GM18907 (cell line): ENCODE measurements around the gene ANKRD55.
A peak's percentile ranks its signal among the peaks of the same experiment; 100 is the strongest.
"Not testable (repeated sequence)": the region's sequence is repeated elsewhere in the genome, so short reads cannot be mapped to it uniquely, and the experiment has no call there.

Experiments
- ATAC-seq: cut with Tn5 transposase; IDR thresholded peaks from one replicate; pipeline ENCODE4 v1.9.1; 2021; ENCODE audit warnings: mild to moderate bottlenecking, moderate library complexity; ENCODE audit not compliant: unreplicated experiment

The ANKRD55 gene

DNA sequence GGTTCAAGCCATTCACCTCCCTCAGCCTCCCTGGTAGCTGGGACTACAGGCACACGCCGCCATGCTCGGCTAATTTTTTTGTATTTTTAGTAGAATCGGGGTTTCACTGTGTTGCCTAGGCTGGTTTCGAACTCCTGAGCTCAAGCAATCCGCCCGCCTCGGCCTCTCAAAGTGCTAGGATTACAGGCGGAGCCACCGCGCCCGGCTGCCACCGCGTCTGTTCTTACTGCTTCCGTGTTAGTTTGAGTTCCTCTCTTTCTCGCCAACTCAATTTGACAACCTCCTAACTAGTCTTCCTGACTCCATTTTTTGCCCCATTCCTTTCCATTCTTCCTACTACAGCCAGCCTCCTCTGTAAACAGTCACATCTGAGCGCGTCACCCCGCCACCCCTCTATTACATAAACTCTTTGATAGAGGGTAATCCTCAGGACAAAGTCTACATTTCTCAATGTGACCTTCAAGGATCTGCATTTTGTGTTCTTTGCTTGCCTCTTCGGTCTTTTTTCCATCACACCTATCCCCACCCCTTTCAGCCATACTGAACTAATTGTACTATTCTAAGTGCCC is 149.8 kb downstream of the ANKRD55 start:
- ATAC-seq, result no peak

GRCh38 chr5:56081053-56081642 is 152.0 kb downstream of the ANKRD55 start:
- peak; percentile 50 for ATAC-seq

DNA sequence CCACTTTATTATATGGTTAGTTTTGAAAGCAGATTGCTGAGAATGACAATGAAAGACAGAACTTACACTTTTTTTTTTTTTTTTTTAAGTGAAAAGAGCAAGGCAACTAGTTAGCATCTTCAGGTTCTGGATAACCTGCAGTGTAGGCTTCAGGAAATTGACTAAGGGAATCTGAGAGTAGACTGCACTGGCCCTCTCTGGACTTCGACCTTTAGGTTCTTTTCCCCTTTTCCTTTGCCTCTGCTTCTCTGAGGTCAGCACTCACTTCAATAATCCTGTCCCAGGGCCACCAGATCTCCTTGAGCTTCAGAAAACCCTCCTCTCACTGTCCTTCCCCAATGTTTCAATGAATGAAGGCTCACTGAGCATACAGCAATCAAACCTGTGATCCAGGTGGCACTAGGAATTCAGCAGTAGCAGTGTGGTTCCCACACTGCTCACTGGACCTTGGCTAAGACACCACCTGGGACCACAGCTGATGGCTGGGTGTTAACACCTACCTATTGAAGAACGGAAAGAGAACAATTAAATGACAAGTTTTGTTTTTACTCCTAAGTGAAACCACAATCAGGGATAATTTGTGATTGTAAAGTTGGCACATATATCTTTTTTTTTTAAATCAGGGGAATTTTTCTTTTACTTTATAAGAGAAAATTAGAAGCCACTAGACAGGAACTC is 152.6 kb downstream of the ANKRD55 start:
- peak; percentile 87 for ATAC-seq

DNA sequence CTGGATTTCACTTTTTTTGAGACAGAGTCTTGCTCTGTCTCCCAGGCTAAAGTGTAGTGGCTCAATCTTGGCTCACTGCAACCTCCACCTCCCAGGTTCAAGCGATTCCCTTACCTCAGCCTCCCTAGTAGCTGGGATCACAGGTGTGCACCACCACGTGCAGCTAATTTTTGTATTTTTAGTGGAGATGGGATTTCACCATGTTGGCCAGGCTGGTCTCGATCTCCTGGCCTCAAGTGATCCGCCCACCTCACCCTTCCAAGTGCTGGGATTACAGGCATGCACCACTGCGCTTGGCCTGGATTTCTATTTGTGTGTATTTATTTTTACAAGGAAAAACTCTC is 154.0 kb downstream of the ANKRD55 start:
- not testable (repeated sequence) for ATAC-seq

DNA sequence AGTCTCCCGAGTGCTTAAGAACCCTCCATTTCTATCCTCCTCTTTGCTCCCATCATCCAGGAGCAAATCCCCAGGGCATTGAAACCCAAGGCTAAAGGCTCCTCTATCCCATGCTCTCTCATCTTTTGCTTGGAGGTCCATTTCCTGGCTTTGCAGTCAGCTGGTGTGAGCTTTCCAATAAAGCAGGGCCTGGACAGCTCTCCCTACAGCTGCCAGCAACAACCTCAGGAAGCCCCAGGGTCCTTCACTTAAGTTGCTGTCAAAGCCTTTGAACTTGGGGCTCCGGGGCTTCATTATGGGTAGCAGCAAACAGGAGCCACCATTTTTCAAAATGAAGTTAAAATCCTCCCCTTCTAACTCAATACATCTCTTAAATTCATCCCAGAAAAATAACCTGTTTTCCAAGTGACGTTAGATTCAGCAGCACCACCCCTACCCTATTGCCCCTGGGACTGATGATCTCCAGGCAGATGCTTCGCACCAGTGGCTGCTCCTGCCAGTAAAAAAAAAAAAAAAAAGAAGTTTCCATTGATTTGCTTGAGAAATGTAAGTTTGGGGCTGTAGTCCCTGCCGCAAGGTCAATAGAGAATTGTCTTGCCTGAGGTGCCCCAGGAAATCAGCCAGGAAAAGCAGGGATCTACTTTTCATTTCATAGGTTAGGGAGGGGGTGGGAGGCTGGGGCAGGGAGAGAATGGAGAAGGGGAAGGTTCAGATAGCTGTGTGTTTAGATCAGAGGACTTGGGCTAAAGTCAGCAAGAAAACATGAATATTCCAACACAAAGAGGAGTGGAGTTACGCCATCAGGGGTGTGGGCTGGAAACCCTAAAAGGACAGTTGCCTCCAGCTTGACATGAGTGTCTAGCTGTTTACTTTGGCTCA is 154.6 kb downstream of the ANKRD55 start:
- no peak for ATAC-seq

DNA sequence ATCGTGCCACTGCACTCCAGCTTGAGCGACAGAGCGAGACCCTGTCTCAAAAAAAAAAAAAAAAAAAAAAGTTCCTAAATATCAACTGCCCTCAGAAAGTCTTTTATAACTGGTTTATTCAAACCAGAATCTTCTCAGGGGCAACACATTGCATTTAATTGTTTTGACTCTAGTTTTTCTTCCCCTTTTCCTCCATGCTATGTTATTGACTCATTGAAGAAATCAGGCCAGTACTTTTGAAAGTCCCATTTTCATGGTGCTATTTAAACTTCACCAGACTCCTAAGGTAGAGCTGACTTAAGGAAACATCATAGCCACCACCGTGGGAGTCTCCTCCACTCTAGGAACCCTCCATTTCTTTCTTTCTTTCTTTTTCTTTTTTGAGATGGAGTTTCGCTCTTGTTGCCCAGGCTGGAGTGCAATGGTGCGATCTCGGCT is 155.3 kb downstream of the ANKRD55 start:
- ATAC-seq, result no peak

GRCh38 chr5:56076486-56076885 is 156.6 kb downstream of the ANKRD55 start:
- ATAC-seq, result no peak

DNA sequence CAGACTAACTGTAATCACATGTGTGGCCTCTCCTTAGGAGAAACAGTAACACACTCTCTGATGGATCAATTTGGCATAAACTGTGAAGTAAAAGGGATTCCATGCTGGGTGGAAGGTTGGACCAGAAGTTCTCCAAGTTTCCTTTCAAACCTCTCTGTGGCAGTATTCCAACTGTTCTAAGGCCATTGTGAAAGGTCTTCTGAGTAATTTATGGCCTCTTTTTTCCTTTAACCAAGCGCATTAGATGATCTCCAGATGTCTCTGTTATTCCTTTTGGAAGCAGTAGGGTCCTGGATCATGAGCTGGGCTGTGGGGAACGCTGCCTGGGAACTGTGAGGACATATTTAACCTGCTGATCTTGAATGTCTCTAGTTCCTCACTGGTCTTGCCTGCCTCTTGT is 157.8 kb downstream of the ANKRD55 start:
- no peak for ATAC-seq

DNA sequence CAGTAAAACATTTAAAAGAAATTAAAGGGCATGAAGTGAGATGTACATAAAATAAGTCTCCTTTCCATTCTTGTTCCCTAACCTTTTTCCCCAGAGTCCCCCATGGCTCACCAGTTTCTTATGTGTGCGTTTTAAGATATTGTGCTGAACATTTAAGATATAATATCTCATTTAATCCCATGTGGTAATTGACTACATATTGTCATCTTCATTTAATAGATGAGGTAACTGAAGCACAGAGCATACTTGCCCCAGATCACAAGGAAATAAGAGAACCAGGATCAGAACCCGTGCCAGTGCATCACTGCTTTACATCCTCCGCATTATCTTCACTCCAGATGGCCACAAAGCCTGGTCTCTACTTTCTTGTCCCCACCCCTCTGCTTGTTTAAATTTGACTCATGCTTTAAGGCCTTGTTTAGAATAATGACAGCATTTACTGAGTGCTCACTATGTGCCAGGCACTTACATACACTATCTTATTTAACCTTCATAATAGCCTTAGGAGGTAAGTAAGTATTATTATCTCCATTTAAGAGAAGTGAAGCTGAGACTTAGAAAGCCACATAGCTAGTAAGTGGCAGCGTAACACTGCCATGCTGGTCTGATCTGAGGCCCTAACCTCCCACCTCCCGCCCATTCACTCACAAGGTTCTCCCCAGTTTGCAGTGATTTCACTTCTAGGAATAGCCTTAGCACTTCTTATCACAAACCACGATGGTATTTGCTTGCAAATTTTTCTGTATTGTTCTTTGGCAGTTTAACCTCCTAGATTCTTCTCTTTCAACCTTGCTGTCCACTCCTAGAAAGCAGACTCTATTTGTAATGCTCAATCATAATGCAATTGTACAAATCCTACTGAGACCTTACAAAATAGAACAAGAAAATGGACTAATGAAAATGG is 160.0 kb downstream of the ANKRD55 start:
- no peak for ATAC-seq

- no peak for ATAC-seq
These were observed 161.7 kb downstream of the ANKRD55 start for GRCh38 chr5:56071470-56071869.

DNA sequence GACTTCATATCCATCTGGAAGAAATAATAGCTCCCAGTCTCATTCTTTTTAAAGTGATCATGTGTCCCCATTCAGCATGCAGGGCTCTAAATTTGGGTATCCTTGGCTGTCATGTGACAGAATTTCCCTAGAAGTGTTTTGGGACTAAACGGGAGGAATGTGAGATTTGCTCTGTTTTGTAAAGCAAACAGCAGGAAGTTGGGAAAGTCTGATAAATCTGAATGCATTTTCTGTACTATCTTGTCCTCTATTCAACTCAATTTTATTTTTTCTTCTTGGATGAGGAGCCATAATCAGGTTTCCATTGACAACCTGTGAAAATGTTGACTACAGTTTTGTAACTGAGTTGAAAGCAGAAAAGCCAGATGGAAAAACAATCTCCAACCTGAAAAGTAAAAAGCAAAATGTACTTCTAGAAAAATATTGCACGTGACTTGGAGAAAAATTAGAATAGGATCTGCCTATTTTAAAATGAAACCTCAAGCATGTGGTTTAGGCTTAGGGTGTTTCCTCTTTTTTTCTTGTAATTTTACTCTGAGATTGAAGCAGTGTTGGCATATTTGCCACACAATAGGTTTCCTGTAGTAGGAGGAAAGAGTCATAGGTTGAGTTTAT is 162.2 kb downstream of the ANKRD55 start:
- no peak for ATAC-seq

DNA sequence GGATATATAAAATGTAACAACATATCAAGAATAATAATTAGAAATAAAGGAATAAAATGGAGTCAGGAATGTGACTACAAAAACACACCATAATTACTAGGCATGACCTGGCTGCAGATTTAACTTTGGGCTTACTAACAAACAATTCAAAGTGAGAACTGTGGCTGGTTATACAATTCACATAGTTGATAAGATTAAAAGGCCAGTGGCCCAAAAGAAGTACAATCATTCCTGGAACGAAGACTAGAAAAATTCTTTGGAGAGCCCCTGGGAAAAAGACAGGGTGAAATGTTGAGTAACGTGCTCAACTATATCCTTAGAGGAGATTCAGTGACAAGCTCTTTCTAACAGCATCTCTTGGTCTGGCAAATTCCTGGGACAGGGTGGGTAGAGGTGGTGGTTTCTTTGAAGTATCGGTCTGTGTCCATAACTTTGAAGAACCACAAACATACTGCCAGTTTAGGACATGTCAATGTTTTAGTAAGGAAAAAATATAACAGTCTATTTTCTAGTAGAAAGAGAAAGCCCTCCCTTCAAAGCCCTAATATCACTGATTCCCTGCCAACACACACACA is 163.4 kb downstream of the ANKRD55 start:
- ATAC-seq, result no peak

DNA sequence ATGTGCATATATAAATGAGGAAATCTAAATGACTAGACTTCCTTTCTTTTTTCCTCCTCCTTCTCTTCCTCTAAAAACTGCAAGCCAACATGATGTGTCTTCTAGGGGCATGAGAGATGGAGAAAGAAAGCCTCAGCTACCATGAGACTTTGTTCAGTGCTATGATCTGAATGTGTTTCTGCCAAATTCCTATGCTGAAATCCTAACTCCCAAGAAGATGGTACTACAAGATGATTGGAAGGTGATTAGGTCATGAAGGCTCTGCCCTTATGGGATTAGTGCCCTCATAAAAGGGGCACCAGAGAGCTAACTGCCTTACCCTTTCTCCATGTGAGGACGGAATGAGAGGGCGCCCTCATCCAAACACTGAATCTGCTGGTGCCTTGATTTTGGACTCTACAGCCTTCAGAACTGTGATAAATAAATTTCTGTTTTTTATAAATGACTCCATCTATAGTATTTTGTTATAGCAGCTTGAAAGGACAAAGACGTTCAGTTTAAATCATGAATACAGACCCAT is 166.1 kb downstream of the ANKRD55 start:
- ATAC-seq, result no peak

DNA sequence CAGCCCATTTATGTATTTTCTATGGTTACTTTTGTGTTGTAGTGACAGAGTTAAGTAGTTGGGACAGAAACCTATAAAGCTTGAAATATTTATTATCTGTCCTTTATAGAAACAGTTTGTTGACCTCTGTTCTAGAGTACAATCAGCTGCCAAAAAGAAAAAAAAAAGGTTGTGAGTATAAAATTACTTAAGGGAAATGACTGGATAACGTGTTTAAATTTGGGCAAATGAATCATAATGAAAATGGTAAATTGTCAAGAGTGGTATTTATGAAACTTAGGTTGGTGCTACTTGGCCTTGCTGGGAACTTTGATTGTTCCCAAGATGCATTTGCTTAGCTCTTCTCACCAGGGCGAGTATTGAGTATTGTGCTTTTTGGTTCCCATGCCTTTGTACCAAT is 168.1 kb downstream of the ANKRD55 start:
- peak; percentile 53 for ATAC-seq

DNA sequence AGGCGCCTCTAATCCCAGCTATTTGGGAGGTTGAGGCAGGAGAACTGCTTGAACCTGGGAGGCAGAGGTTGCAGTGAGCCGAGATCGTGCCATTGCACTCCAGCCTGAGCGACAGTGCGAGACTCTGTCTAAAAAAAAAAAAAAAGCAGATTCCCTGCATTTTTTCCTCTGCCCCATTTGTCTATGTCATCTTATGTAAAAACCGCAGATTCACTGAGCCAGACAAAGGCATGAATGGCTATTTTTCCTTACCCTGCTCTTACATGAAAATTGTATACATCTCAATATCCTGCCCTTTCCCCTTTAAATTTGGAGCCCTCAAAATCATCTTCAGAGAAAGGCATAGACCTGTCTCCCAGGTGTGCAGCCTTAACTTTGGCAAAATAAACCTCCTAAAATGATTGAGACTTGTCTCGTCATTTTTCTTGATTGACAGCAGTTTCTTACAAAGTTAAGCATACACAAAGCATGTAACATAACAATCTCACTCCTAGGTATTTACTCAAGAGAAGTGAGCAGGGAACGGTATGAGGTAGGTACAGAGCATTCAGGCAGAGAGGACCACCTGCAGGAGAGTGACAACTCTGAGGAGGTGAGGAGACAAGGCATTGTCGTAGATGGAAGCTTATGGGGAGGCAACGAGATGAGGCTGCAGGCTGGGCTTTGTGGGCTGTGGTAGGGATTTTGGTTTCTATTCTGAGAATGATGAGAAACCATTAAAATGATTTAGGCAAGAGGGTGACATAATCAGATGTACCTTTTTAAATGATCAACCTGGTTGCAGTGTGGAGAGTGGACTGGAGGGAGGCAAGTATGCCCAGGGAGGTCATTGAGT is 172.6 kb downstream of the ANKRD55 start:
- ATAC-seq, result no peak

DNA sequence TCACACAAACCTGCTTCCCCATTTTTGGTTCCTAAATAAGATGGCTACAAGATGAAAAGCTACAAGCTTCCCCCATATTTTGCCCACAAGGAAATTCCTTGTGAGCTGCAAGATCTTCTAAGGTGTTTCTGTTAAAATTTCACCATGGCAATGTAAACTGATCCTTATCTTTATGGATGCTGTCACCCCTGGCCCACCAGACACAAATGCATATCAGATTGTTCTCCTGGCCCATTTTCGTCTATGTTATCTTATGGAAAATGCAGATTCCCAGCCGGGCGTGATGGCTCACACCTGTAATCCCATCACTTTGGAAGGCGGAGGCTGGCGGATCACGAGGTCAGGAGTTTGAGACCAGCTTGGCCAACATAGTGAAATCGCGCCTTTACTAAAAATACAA is 173.3 kb downstream of the ANKRD55 start:
- ATAC-seq, result no peak

- ATAC-seq, result peak; percentile 75
These were observed 176.3 kb downstream of the ANKRD55 start for GRCh38 chr5:56056875-56057274.

DNA sequence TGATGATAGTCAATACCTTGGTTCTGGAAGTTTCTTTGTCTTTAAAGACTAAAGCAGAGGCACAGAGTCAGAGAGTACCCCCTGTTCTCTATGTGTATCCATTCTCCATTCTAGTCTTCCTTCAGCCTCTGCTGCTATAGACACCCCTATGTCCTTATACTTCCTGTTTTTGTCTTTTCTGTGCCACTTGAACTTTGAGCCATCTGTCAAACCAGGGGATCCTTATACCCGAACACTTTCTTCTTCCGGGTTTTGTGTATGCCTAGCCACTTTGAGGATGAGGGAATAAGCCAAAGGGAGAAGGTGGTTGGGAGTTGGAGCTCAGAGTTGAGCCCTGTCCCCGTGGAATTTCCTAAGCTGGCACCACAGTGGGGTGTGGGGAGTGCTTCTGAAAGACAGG is 177.3 kb downstream of the ANKRD55 start:
- ATAC-seq, result no peak

DNA sequence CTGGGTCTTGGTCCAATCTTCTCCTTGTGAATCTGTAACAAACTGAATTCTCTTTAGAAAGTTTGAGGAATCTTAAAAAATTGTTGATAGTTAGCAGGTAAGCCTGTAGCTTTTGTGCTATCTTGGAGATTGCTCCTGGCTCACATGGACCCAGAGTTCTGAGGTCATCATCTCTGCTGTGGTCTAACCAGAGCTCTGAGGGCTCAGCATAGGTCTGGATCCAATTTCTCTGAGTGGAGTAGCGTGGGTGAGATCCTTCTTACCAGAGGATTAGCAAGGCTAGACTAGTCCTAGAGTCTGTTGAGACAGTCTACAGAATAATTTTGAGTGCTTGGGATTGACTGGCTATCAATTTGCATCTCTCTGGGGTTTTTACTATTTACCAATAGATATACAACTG is 177.8 kb downstream of the ANKRD55 start:
- ATAC-seq, result no peak
